Non-pigmented ciliary epithelial cell (primary cell): ENCODE data around the gene ZNF99.
"Not testable (repeated sequence)": the region's sequence is repeated elsewhere in the genome, so short reads cannot be mapped to it uniquely, and the experiment has no call there.

Experiments used
- DNase-seq: peaks from one replicate; pipeline ENCODE4 v3.0.0-alpha.2; 2010; ENCODE audit warnings: low read depth

Gene ZNF99

DNA sequence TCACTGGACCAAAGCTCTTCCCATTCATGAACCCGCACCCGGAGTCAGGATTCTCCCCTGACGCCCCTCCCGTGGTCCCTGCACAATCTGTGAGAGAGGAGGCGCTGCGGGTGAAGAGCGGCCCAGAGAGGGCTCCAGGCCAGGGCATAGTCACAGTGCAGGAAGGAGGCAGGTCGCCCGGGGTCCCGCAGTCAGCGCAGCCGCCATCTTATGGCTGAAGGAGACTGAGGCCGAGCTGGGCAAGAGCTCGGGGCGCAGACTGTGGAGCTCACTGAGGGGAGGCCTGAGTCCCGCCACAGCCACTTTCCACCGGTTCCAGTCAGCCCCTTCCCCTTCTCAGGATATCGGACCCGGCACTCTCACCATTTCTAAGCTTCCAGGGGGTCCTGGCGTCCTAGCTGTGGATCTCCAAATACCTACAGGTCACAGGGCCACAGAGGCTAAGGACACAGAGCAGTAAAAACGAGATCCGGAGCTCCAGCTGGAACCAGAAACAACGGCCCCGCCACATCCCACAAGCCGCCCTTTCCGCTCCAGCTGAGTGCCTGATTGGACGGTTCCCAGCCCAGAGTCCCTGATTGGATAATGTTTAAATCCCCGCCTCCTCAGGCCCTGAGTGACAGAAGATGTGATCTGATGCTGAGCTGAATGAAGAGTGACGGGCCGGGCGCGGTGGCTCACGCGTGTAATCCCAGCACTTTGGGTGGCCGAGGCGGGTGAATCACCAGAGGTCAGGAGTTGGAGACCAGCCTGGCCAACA is at the start of gene ZNF99:
ZNF99 (minus strand) TSS at position 501 of the 760 bp plus-strand sequence; CDS start at position 366, 135 bp downstream.
- no peak for DNase-seq

DNA sequence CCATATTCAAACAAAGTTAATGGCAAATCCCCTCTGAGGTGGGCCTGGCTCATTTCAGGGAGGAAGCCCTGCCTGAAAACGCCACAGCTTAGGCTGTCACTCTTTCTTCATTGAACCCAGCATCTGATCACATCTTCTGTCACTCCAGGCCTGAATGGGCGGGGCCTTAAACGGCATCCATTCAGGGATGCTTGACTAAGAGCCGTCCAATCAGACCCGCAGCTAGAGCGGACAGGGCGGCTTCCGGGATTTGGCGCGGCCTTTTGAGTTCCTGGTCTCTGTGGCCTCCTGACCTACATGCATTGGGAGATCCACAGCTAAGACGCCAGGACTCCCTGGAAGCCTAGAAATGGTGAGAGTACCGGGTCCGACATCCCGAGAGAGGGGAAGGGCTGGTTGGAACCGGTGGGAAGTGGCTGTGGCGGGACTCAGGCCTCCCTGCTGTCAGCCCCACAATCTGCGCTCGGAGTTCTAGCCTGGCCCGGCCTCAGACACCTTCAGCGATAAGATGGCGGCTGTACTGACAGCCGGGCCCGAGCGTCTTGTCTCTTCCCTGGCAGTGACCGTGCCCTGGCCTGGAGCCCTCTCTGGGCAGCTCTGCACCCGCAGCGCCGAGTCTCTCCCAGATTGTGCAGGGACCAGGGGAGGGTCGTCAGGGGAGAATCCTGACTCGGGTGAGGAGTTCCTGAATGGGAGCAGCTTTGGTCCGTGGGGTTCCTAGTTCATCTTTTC is 48.2 kb upstream of the ZNF99 start, which contains the start of gene ZNF723:
ZNF723 (plus strand) TSS at position 261 of the 732 bp plus-strand sequence; CDS start at position 350, 89 bp downstream.
- DNase-seq: no peak

DNA sequence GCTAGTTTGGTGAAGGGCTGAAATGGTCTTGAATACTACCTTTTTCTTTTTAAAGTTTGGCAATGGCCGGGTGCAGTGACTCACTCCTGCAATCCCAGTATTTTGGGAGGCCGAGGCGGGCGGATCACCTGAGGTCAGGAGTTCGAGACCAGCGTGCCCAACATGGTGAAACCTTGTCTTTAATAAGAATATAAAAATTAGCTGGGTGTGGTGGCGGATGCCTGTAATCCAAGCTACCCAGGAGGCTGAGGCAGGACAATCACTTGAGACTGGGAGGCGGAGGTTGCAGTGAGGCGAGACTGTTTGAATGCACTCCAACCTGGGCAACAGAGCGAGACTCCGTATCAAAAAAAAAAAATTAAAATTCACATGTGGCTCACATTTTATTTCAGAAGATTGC is 47.3 kb upstream of the ZNF99 start:
- DNase-seq: no peak

DNA sequence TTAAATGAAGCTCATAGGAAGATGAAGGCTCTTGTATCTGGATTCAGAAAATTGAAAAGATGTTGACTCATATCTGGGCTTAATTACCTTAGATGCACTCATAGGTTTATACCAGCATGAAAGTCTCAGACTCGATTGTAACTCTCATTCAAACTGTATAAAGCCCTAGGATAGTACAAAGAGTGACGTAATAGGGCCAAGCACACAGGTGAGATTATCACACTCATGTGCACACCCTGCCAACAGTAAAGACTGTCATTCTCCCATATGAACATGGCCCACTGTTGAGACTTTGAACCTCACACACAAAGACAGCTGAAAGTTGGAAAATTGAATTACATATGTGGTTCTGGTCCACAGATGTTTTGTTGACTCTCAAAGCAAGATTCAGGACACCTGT is 30.2 kb upstream of the ZNF99 start:
- no peak for DNase-seq

DNA sequence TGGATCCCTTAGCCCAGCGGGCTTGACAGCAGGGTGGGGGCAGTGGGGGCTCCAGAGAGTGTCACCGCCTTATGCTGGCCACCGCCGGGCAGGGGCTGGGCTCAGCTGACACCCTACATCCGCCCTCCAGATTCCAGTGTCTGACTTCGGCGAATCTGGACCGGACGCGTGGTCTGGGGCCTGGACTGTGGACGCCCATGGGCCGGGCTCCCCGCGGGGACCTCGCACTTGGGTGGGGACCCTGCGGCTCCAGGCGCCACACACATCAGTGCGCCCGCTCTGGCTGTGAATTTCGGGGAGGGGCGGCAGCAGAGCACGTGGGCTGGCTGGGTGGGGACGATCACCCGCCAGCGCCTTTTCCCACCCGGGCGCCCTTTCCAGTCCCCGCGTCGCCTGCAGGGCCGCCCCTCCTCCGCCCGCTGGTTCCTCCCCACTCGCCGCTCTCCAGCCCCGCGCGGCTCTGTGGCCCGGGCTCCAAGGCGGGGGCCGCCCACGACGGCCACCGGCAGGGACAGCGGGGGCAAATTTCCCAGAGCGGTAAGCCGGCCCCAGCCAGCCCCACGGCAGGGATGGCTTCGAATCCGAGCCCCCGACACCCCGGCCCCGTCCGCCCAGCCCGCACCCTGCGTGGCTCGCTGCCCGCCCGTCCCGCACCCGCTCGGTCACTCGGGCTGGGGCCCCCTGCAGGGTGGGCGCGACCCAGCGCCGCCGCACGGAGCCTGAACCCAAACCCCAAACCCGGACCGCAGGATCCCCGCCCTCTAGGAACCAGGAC is 23.3 kb upstream of the ZNF99 start:
- no peak for DNase-seq

DNA sequence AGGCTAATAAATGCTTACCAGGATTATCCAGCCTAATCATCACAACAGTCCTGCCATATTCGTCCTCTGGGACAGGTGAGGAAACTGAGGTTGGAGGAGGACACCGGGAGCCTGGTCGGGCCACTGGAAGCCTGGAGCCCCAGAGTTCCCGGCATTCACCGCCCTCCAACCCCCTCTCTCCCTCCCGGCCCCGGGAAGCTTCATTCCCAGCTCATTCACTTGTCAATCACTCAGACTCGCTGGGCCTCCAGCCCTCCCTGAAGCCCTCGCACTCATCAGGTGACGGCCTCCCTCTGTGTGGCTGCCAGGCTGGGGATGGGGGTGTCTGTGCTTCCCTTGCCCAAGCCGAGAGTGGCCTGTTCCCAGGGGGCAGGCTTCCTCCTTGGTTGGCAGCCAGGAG is 22.5 kb upstream of the ZNF99 start:
- DNase-seq: no peak

DNA sequence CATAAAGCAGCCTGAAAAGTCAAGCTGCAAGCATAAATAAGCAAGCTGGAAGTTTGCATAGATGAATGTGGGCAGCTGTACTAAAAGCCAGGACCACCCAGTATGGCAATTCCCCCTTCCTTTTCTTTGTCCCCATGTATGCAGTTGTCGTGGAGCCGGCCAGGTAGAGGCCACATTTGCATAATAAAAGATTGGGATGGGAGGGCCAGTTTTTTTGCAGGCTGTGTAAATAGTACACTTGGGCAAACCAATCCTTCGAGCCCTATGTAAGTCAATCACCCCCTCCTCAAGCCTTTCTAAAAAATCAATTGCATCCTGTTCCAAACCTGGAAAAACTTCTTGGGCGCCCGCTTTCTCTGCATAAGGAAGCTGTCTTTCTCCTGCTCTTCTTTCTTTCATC is 13.1 kb upstream of the ZNF99 start:
- no peak for DNase-seq

DNA sequence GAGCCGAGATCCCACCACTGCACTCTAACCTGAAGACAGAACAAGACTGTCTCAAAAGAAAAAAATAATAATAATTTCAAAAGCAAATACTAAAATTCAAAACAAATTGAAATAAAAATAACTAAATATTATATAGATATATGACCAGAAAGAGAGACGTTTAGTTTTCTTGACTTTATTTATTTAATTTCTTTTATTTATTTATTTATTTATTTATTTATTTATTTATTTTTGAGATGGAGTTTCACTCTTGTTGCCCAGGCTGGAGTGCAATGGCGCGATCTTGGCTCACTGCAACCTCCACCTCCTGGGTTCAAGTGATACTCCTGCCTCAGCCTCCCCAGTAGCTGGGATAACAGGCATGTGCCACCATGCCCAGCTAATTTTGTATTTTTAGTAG is 8.9 kb upstream of the ZNF99 start:
- DNase-seq: not testable (repeated sequence)

DNA sequence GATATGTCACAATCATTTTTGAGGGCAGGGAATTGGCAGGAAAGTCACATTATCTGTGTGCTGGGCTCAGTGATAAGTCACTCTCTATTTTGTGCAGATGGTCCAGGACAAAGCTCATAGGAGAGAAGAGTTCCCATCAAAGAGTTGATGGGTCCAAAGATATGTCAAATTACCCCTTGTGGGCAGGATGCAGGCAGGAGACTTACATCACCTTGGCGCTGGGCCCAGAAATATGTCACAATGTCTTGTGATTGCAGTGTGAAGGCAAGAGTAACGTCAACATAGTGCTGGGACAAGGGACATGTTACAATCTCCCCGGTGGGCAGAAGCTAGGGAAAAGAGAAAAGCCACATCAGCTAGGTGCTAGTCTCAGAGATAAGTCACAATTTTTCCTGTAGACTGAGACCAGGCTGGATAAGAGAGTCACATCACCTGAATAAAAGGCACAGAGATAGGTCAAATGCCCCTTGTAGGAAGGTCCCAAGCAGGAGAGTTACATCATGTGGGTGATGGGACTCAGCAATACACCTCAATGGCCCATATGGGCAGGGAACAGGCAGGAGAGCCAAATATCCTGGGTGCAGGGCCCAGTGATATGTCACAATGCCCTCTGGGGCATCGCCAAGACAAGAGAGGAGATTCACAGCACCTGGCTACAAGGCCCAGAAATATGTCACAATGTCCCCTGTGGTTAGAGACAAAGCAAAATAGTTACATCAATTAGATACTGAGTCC is 47.9 kb downstream of the ZNF99 start:
- DNase-seq: no peak

DNA sequence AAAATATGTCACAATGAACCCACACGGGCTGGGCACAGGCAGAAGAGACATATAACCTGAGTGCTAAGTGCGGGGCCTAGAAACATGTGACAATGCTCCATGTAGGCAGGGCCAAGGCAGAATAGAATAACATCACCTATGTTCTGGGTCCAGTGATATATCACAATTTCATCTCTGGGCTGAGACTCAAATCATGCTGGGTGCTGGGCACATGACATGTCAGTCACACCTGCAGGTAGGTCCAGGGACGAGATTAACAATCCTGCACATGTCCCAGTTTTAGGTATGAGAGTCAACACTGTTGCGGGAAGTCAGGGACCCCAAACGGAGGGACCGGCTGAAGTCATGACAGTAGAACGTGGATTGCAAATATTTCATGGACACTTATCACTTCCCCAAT is 50.3 kb downstream of the ZNF99 start:
- DNase-seq: no peak

DNA sequence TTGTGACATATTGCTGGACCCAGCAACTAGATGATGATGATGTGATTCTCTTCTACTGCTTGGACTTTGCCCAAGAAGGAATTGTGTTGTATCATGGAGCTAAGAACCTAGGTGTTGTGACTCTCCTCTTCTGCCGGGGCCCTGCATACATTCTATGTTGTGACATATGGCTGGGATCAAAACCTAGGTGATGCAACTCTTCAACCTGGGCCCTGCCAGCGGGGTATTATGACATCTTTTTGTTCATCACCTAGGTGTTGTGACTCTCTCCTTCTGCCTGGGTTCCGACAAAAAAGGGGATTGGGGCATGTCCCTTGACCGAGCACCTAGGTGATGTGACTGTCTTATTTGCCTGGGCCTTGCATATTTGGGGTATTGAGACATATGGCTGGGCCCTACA is 55.7 kb downstream of the ZNF99 start:
- not testable (repeated sequence) for DNase-seq

DNA sequence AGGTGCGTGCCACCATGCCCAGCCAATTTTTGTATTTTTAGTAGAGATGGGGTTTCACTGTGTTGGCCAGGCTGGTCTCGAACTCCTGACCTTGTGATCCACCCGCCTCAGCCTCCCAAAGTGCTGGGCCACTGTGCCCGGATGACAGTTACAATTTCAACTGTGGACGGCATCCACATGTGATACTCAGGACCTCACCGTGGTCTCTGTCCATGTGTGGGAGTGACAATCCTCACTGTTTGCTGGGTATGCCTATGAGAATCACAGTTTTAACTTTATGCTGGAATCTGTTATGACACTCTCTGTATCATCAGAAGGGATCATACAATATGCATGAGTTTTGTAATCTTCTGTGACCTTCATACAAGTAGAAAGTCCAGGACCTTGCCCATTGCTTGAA is 62.4 kb downstream of the ZNF99 start:
- not testable (repeated sequence) for DNase-seq

DNA sequence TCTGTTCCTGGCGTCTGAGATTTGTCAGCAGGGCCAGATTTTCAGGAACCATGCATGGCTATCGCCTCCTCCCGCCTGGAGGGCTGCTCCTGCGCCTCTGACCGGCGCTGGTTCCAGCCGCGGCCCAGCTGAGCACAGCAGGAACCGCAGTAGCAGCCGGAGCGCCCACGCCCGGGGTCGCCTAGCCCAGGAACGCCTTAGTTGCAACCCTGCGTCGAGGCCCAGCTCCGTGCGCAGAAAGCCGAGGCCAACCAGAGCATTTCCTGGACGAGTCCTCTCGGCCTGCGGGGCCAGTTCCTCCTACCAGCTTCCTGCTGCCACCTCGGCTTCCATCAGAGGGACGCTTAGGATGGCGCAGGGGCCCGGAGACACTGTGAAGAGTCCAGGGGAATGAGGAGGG is 75.0 kb downstream of the ZNF99 start:
- DNase-seq: no peak

DNA sequence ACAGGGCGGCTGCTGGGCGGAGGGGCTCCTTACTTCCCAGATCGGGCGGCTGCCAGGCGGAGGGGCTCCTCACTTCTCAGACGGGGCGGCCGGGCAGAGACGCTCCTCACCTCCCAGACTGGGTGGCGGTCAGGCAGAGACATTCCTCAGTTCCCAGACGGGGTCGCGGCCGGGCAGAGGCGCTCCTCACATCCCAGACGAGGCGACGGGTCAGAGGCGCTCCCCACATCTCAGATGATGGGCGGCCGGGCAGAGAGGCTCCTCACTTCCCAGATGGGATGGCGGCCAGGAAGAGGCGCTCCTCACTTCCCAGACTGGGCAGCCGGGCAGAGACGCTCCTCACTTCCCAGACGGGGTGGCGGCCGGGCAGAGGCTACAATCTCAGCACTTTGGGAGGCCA is 80.9 kb downstream of the ZNF99 start:
- not testable (repeated sequence) for DNase-seq

DNA sequence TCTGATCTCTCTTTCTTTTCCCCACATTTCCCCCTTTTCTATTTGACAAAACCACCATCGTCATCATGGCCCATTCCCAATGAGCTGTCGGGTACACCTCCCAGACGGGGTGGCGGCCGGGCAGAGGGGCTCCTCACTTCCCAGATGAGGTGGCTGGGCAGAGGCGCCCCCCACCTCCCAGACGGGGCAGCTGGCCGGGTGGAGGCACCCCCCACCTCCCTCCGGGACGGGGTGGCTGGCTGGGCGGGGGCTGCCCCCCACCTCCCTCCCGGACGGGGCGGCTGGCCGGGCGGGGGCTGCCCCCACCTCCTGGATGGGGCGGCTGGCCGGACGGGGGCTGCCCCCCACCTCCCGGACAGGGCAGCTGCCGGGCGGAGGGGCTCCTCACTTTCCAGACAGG is 81.3 kb downstream of the ZNF99 start:
- DNase-seq: not testable (repeated sequence)
